IMR-90 (cell line): ENCODE measurements around the gene GUCY2F. TPM values are rescaled to one million over a fixed set of nuclear protein-coding genes. Genes with fewer than 3 reads are reported as not detected.

Experiments
- ATAC-seq: fragments of 200-7000 bp; cut with Tn5 transposase; 2 replicates; pipeline ENCODE4 v1.9.1; 2020; ENCODE audit warnings: low read depth, mild to moderate bottlenecking, moderate library complexity
- BruUV-seq: library from RNA; stranded (reverse); fragments of 400-500 nt; replicated peaks from 2 replicates; lab custom pipeline; 2021; lab: Mats Ljungman, UMichigan
- CTCF ChIA-PET: fragments of 300-600 bp; formaldehyde crosslinking; extraction: SDS; loops from one replicate; lab custom pipeline; 2021; ENCODE audit warnings: antibody characterized with exemption; lab: Yijun Ruan, JAX
- POLR2A ChIA-PET: fragments of 300-600 bp; sonication (Branson Sonifier 250); formaldehyde crosslinking; loops from one replicate; lab custom pipeline; 2022; ENCODE audit warnings: antibody characterized with exemption; ENCODE audit not compliant: unreplicated experiment; lab: Charles Lee
- DNase-seq: peaks from one replicate; pipeline ENCODE4 v3.0.0; 2013
- H2AFZ ChIP-seq: replicated peaks from 2 replicates; pipeline ENCODE3; 2013; ENCODE audit warnings: low read length, mild to moderate bottlenecking; ENCODE audit not compliant: poor library complexity
- H2AK5ac ChIP-seq: 2 replicates; pipeline ENCODE4 v1.6.1; 2013; ENCODE audit warnings: low read depth, low read length, inconsistent platforms
- H2AK9ac ChIP-seq: replicated peaks from 2 replicates; pipeline ENCODE3; 2013; ENCODE audit warnings: mild to moderate bottlenecking, low read depth, low read length, moderate library complexity; ENCODE audit not compliant: poor library complexity
- H2BK120ac ChIP-seq: 2 replicates; pipeline ENCODE4 v1.6.1; 2013; ENCODE audit warnings: low read depth, low read length, inconsistent platforms
- H2BK15ac ChIP-seq: 3 replicates; pipeline ENCODE4 v1.6.1; 2013; ENCODE audit warnings: low read depth, low read length, inconsistent platforms
- H2BK20ac ChIP-seq: 2 replicates; pipeline ENCODE4 v1.6.1; 2013; ENCODE audit warnings: low read depth, mild to moderate bottlenecking, inconsistent platforms, low read length, moderate library complexity
- H2BK5ac ChIP-seq: 2 replicates; pipeline ENCODE4 v1.6.1; 2013; ENCODE audit warnings: mild to moderate bottlenecking, low read depth, low read length, inconsistent platforms; ENCODE audit not compliant: poor library complexity, severe bottlenecking
- H3K14ac ChIP-seq: replicated peaks from 2 replicates; pipeline ENCODE4 v1.6.1; 2013; ENCODE audit warnings: low read depth, low read length, inconsistent platforms
- H3K18ac ChIP-seq: 2 replicates; pipeline ENCODE4 v1.6.1; 2013; ENCODE audit warnings: low read depth, low read length, control low read depth
- H3K23ac ChIP-seq: 2 replicates; pipeline ENCODE4 v1.6.1; 2013; ENCODE audit warnings: low read depth, low read length, inconsistent platforms
- H3K27ac ChIP-seq: 2 replicates; pipeline ENCODE4 v1.5.1; 2013; ENCODE audit warnings: mild to moderate bottlenecking, control low read depth, low read length; ENCODE audit not compliant: insufficient read depth
- H3K27me3 ChIP-seq: 2 replicates; pipeline ENCODE4 v1.6.1; 2013; ENCODE audit warnings: low read length; ENCODE audit not compliant: control insufficient read depth, insufficient read depth
- H3K36me3 ChIP-seq: 2 replicates; pipeline ENCODE4 v1.6.1; 2013; ENCODE audit warnings: low read length, mixed read lengths; ENCODE audit not compliant: control insufficient read depth, insufficient read depth
- H3K4ac ChIP-seq: 2 replicates; pipeline ENCODE4 v1.6.1; 2013; ENCODE audit warnings: low read depth, low read length, inconsistent platforms
- H3K4me1 ChIP-seq: 2 replicates; pipeline ENCODE4 v1.6.1; 2013; ENCODE audit warnings: low read length, mixed read lengths; ENCODE audit not compliant: control insufficient read depth, insufficient read depth
- H3K4me2 ChIP-seq: 2 replicates; pipeline ENCODE4 v1.6.1; 2013; ENCODE audit warnings: low read depth, mild to moderate bottlenecking, control low read depth, low read length, moderate library complexity
- H3K4me3 ChIP-seq: 2 replicates; pipeline ENCODE4 v1.5.1; 2013; ENCODE audit warnings: low read depth, mild to moderate bottlenecking, control low read depth, low read length, moderate library complexity; ENCODE audit not compliant: insufficient read depth
- H3K56ac ChIP-seq: 2 replicates; pipeline ENCODE4 v1.6.1; 2013; ENCODE audit warnings: low read length, inconsistent platforms; ENCODE audit not compliant: insufficient read depth; ENCODE audit errors: extremely low read depth
- H3K79me1 ChIP-seq, 2 experiments: 2 replicates each; pipeline ENCODE4 v1.6.1; 2013; ENCODE audit warnings: low read length in 2 of 2, inconsistent platforms in 1 of 2, low read depth in 1 of 2
- H3K9ac ChIP-seq: 2 replicates; pipeline ENCODE4 v1.6.1; 2013; ENCODE audit warnings: low read depth, low read length, control low read depth
- H3K9me1 ChIP-seq: 2 replicates; pipeline ENCODE4 v1.6.1; 2013; ENCODE audit warnings: low read length, inconsistent platforms; ENCODE audit not compliant: insufficient read depth
- H3K9me3 ChIP-seq: 2 replicates; pipeline ENCODE4 v1.6.1; 2013; ENCODE audit warnings: low read length; ENCODE audit not compliant: control insufficient read depth, insufficient read depth
- H4K20me1 ChIP-seq: 2 replicates; pipeline ENCODE4 v1.6.1; 2013; ENCODE audit warnings: low read length, inconsistent platforms; ENCODE audit not compliant: insufficient read depth
- H4K5ac ChIP-seq: 2 replicates; pipeline ENCODE4 v1.6.1; 2013; ENCODE audit warnings: mild to moderate bottlenecking, low read depth, low read length, control low read depth
- H4K8ac ChIP-seq, 2 experiments: 2 replicates each; pipeline ENCODE4 v1.6.1; 2013; ENCODE audit warnings: low read depth in 2 of 2, low read length in 2 of 2, control low read depth in 1 of 2, inconsistent platforms in 1 of 2
- H4K91ac ChIP-seq: 2 replicates; pipeline ENCODE4 v1.6.1; 2013; ENCODE audit warnings: low read depth, low read length, inconsistent platforms; ENCODE audit not compliant: insufficient read depth
- BHLHE40 ChIP-seq: fragments of 150-350 bp; IDR thresholded peaks from 2 replicates; pipeline ENCODE4 v1.6.1; 2016; ENCODE audit warnings: mild to moderate bottlenecking, low read depth, low read length
- CHD1 ChIP-seq: IDR thresholded peaks from 2 replicates; pipeline ENCODE4 v1.6.1; 2012; ENCODE audit warnings: low read depth, low read length, improper control_type of control experiment
- FOS ChIP-seq: fragments of 150-350 bp; IDR thresholded peaks from 2 replicates; pipeline ENCODE4 v1.6.1; 2016; ENCODE audit warnings: low read depth, low read length
- MAZ ChIP-seq: IDR thresholded peaks from 2 replicates; pipeline ENCODE4 v1.6.1; 2012; ENCODE audit warnings: low read depth, mild to moderate bottlenecking, low read length, improper control_type of control experiment, moderate library complexity, borderline replicate concordance
- RAD21 ChIP-seq: IDR thresholded peaks from 2 replicates; pipeline ENCODE4 v1.6.1; 2012; ENCODE audit warnings: low read length, improper control_type of control experiment
- RCOR1 ChIP-seq: IDR thresholded peaks from 2 replicates; pipeline ENCODE4 v1.6.1; 2012; ENCODE audit warnings: mild to moderate bottlenecking, low read length, improper control_type of control experiment; ENCODE audit not compliant: insufficient replicate concordance
- RFX5 ChIP-seq: IDR thresholded peaks from 2 replicates; pipeline ENCODE4 v1.8.0; 2012; ENCODE audit warnings: low read depth, mild to moderate bottlenecking, low read length, moderate library complexity
- WGBS, 2 experiments: methylation state at CpG; one replicate each; pipeline versions ENCODE4 v1.1.5 to v1.1.7; 2013; ENCODE audit warnings: missing lambda C conversion rate in 2 of 2; ENCODE audit not compliant: insufficient read length in 1 of 2; ENCODE audit errors: extremely low coverage in 2 of 2; 5-methylcytosine and 5-hydroxymethylcytosine counted together
- dilution Hi-C: fragments of 300-500 bp; cut with HindIII; formaldehyde crosslinking; loops from one replicate; pipeline ENCODE4 v1.14.3; 2018; ENCODE audit warnings: low sequenced_read_pairs; ENCODE audit not compliant: unreplicated experiment
- in situ Hi-C: fragments of 300-500 bp; cut with MboI; formaldehyde crosslinking; loops from 3 replicates; pipeline ENCODE4 v1.14.3; 2019; ENCODE audit warnings: low sequenced_read_pairs, inconsistent platforms, mixed read lengths
- intact Hi-C: fragments of 100-400 bp; cut with micrococcal nuclease; formaldehyde crosslinking; loops from 2 replicates; pipeline ENCODE4 v1.10.0; 2022
- polyA plus RNA-seq, 3 experiments: library from polyadenylated mRNA; depleted of rRNA; stranded (reverse); fragments of >200 nt; gene quantifications; 2 replicates each; pipeline ENCODE4 v1.2.3, GENCODE V29; 2012; ENCODE audit warnings: low replicate concordance in 1 of 3
- total RNA-seq: library from RNA; depleted of rRNA; stranded (reverse); fragments of >200 nt; gene quantifications from 2 replicates; pipeline ENCODE4 v1.2.3, GENCODE V29; 2012

The GUCY2F gene
- total and polyA plus RNA-seq, 2 of the 4 experiments (the other 2 are of a cell fraction): not detected

DNA sequence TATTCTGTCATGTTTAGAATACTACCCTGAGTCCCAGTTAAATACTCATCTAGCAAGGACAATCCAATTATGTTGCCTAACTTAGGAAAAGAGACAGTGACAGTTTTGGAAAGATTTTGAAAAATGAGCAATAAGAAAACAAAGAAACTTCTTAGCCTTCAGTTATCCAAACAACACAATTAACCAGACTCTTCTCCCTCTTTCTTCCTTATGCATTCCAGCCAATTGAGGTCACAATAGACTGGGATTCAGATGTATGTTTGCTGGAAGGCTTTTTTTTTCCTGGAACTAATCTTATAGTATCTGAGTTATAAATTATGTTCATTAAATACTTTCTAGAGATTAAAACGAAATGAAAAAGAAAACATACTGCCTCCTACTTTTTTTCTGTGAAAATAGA lies 109.6 kb downstream of the GUCY2F start:
- no peaks in the 10 kb centered on the region for H3K36me3 ChIP-seq
- BruUV-seq: no TSS peak
- in situ Hi-C loops (no loop called here), intact Hi-C loops (no loop called here), dilution Hi-C loops (no loop called here)
- H4K8ac ChIP-seq: no peak overlapping the region
- no peak overlapping the region for H2AK5ac ChIP-seq
- H3K14ac ChIP-seq: no peak overlapping the region
- no peaks in the 10 kb centered on the region for H3K9me3 ChIP-seq
- ChIA-PET CTCF (interaction anchor here (1.4 kb wide), 1 partner anchor 12 kb away, joined by 3 read pairs; no protein-coding TSS in a partner anchor), POLR2A (no interaction called here)
- H3K23ac ChIP-seq: no peak overlapping the region
- no peak overlapping the region for H3K4me3 ChIP-seq
- no peak overlapping the region for H4K5ac ChIP-seq
- ATAC-seq (no peak), DNase-seq (no peak)
- no peak overlapping the region for H3K56ac ChIP-seq
- TF ChIP-seq MAZ (no peak), BHLHE40 (no peak), RFX5 (no peak), RAD21 (no peak), FOS (no peak), CHD1 (no peak), RCOR1 (no peak)
- H4K20me1 ChIP-seq: no peaks in the 10 kb centered on the region
- H3K9ac ChIP-seq: no peak overlapping the region
- no peak overlapping the region for H2BK5ac ChIP-seq
- WGBS, 2 experiments: no CpG with 5 or more reads among the region's 1 CpG
- no peak overlapping the region for H3K27ac ChIP-seq
- no peak overlapping the region for H2AK9ac ChIP-seq
- no peak overlapping the region for H4K91ac ChIP-seq
- no peaks in the 10 kb centered on the region for H3K9me1 ChIP-seq
- H3K4me1 ChIP-seq: no peaks in the 10 kb centered on the region
- no peak overlapping the region for H2BK15ac ChIP-seq
- no peak overlapping the region for H2AFZ ChIP-seq
- no peak overlapping the region for H2BK120ac ChIP-seq
- H3K27me3 ChIP-seq: peaks cover 6% of the 10 kb centered on the region
- H3K4me2 ChIP-seq: no peak overlapping the region
- H2BK20ac ChIP-seq: no peak overlapping the region
- no peaks in the 10 kb centered on the region for H3K79me1 ChIP-seq
- no peak overlapping the region for H3K4ac ChIP-seq
- no peak overlapping the region for H3K18ac ChIP-seq
